ENCODE data around the gene CACNA1G. TPM values are rescaled to one million over a fixed set of nuclear protein-coding genes. Genes with fewer than 3 reads are reported as not detected.
A peak's percentile ranks its signal among the peaks of the same experiment; 100 is the strongest.

The CACNA1G gene
- total and polyA plus RNA-seq, 9 of the 15 experiments (the other 6 are each of a cell fraction or from before 2014, with no cell fraction given), result 0.01 TPM; not detected in 8

DNA sequence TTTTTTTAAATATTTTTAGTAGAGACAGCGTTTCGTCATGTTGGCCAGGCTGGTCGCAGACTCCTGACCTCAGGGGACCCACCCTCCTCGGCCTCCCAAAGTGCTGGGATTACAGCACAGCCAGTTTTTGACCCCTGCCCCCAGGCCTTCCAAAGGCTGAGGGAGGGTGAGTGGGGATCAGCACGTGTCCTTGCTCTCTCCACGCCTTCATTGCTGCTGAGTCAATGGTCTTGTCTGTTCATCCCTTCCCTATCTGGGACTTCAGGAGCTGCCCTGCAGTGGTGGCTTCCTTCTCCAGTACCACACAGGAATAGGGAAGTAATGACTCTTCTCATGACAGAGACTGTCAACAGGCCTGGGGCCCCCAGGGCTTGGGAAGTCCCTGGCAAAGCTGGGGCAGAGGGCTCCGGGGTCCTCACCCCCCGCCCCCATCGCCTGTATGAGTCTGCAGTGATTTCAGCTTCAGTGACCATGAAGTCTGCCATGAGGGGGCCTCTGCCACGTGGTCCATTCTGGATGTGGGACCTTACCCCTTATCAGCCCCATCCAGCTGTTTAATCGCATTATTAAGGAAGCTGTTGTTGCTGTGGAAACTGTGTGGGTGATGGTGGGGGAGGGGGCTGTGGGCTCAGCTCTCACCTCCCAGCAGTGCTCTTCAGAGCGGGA is 80.3 kb downstream of the CACNA1G start (continued):
- no peak for TF ChIP-seq POLR2AphosphoS2 (IDR thresholded peaks at IDR 0.05; ENCODE audit: low read length)
- TF ChIP-seq NFYB (IDR thresholded peaks at IDR 0.05; ENCODE audit: extremely low read depth, insufficient read length), result no peak
- TF ChIP-seq ZBTB17 (CRISPR knock-in tag; IDR thresholded peaks at IDR 0.05), result no peak
- no peak for TF ChIP-seq THRB (CRISPR knock-in tag; conservative IDR thresholded peaks at IDR 0.05)
- TF ChIP-seq FOXK1 (CRISPR knock-in tag; IDR thresholded peaks at IDR 0.05; ENCODE audit: borderline replicate concordance), result peak; percentile 34; the same call in 1 of the 2 replicates
- TF ChIP-seq PHTF2 (CRISPR knock-in tag; IDR thresholded peaks at IDR 0.05), result no peak
- TF ChIP-seq ELF2 (CRISPR knock-in tag; IDR thresholded peaks at IDR 0.05), result no peak
- TF ChIP-seq MBD2 (IDR thresholded peaks at IDR 0.05; ENCODE audit: borderline replicate concordance, low read depth), result no peak
- no peak for TF ChIP-seq ZNF12 (CRISPR knock-in tag; IDR thresholded peaks at IDR 0.05)
- TF ChIP-seq SMARCC2 (IDR thresholded peaks at IDR 0.05; ENCODE audit: low read depth), result no peak
- TF ChIP-seq SIX5 (IDR thresholded peaks at IDR 0.05; ENCODE audit: borderline replicate concordance in 1 of 2, insufficient read depth in 1 of 2, low read depth in 1 of 2, low read length in 2 of 2), result no peak
- TF ChIP-seq NRF1 (conservative IDR thresholded peaks at IDR 0.05 in 1 of 2, IDR thresholded peaks at IDR 0.05 in 1 of 2), result no peak; a peak in 1 of 4 replicates
- TF ChIP-seq, protein P1, sequence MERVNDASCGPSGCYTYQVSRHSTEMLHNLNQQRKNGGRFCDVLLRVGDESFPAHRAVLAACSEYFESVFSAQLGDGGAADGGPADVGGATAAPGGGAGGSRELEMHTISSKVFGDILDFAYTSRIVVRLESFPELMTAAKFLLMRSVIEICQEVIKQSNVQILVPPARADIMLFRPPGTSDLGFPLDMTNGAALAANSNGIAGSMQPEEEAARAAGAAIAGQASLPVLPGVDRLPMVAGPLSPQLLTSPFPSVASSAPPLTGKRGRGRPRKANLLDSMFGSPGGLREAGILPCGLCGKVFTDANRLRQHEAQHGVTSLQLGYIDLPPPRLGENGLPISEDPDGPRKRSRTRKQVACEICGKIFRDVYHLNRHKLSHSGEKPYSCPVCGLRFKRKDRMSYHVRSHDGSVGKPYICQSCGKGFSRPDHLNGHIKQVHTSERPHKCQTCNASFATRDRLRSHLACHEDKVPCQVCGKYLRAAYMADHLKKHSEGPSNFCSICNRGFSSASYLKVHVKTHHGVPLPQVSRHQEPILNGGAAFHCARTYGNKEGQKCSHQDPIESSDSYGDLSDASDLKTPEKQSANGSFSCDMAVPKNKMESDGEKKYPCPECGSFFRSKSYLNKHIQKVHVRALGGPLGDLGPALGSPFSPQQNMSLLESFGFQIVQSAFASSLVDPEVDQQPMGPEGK (CRISPR knock-in tag; IDR thresholded peaks at IDR 0.05; ENCODE audit: borderline replicate concordance), result no peak
- no peak for TF ChIP-seq RHOXF2B (CRISPR knock-in tag; conservative IDR thresholded peaks at IDR 0.05)
- no peak for TF ChIP-seq ATF6 (CRISPR knock-in tag; IDR thresholded peaks at IDR 0.05)
- no peak for TF ChIP-seq ZNF586 (CRISPR knock-in tag; conservative IDR thresholded peaks at IDR 0.05)
- no peak for TF ChIP-seq STAG1 (CRISPR knock-in tag; IDR thresholded peaks at IDR 0.05; ENCODE audit: borderline replicate concordance)
- no peak for TF ChIP-seq THRAP3 (IDR thresholded peaks at IDR 0.05; ENCODE audit: borderline replicate concordance)
- no peak for TF ChIP-seq SAFB (IDR thresholded peaks at IDR 0.05; ENCODE audit: borderline replicate concordance, low read depth, low read length)
- TF ChIP-seq POLR2A (conservative IDR thresholded peaks at IDR 0.05), result no peak
- peak; percentile 33; the same call in 1 of the 2 replicates for TF ChIP-seq RAD51 (IDR thresholded peaks at IDR 0.05; ENCODE audit: borderline replicate concordance, low read depth)
- TF ChIP-seq SRSF1 (IDR thresholded peaks at IDR 0.05; ENCODE audit: low read depth, low read length), result no peak
- no peak for TF ChIP-seq HNRNPUL1 (IDR thresholded peaks at IDR 0.05; ENCODE audit: low read length)
- TF ChIP-seq ZNF175 (CRISPR knock-in tag; IDR thresholded peaks at IDR 0.05; ENCODE audit: low read depth), result peak; percentile 19; the same call in 1 of the 2 replicates
- TF ChIP-seq ZC3H8 (IDR thresholded peaks at IDR 0.05), result no peak
- TF ChIP-seq ZC3H4 (CRISPR knock-in tag; IDR thresholded peaks at IDR 0.05; ENCODE audit: borderline replicate concordance), result no peak
